Non-pigmented ciliary epithelial cell (primary cell): Measurements from ENCODE around the gene MAPK14.

Source experiments
- DNase-seq: peaks from one replicate; pipeline ENCODE4 v3.0.0-alpha.2; 2010; ENCODE audit warnings: low read depth

The MAPK14 gene

DNA sequence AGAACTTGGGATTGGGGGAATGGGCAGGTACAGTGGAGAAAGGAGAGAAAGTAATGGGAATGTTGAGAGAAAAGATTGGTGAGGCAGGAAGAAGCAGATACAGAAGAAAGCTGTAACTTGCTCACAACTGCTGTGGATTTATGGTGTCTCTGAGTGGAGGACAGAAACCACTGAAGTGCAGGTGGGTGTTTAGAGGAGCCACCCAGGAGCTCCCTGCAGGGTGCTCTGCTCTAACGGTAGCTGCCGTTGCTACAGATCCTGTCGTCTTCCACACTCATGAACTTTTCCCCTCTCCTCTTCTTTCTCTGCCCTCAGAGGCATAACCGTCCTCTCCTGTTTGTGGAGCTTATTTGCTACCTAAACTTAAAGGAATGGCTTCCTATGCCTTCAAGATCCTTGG lies 75.2 kb downstream of the MAPK14 start:
- no peak for DNase-seq

DNA sequence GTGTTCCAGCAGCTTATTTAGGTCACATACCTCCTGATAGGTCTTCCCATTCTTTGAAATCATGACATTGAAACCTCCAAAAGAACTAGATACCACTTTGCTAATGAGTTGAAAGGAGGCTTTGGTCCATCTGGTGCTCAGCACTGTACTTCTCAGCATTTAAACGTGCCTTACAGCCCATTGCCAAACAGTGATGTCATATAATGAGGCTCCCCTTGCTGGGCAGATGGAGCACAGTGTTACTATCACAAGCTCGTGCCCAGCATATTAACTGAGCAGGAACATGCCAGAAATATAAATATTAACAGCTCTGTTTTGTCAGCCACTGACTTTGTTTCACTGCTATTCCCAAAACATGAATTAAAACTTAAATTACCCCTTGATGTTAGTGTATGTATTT lies 77.2 kb downstream of the MAPK14 start:
- no peak for DNase-seq

DNA sequence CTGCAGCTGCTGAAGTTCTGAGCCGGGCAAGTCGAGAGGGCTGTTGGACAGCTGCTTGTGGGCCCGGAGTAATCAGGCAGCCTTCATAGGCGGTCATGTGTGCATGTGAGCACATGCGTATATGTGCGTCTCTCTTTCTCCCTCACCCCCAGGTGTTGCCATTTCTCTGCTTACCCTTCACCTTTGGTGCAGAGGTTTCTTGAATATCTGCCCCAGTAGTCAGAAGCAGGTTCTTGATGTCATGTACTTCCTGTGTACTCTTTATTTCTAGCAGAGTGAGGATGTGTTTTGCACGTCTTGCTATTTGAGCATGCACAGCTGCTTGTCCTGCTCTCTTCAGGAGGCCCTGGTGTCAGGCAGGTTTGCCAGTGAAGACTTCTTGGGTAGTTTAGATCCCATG lies 81.5 kb downstream of the MAPK14 start:
- DNase-seq: no peak

DNA sequence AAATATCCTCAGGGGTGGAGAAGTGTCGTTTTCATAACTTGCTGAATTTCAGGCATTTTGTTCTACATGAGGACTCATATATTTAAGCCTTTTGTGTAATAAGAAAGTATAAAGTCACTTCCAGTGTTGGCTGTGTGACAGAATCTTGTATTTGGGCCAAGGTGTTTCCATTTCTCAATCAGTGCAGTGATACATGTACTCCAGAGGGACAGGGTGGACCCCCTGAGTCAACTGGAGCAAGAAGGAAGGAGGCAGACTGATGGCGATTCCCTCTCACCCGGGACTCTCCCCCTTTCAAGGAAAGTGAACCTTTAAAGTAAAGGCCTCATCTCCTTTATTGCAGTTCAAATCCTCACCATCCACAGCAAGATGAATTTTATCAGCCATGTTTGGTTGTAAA lies 82.4 kb downstream of the MAPK14 start:
- DNase-seq: no peak

DNA sequence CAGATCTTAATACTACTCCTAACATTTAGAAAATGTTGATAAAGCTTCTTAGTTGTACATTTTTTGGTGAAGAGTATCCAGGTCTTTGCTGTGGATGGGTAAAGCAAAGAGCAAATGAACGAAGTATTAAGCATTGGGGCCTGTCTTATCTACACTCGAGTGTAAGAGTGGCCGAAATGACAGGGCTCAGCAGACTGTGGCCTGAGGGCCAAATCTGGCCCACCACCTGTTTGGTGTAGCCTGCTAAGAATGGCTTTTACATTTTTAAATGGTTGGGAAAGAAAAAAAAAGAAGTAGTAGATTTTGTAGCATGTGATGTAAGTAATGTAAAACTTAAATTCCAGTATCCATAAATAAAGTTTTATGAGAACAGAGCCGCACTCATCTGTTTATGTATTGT lies 83.3 kb downstream of the MAPK14 start:
- DNase-seq: no peak

DNA sequence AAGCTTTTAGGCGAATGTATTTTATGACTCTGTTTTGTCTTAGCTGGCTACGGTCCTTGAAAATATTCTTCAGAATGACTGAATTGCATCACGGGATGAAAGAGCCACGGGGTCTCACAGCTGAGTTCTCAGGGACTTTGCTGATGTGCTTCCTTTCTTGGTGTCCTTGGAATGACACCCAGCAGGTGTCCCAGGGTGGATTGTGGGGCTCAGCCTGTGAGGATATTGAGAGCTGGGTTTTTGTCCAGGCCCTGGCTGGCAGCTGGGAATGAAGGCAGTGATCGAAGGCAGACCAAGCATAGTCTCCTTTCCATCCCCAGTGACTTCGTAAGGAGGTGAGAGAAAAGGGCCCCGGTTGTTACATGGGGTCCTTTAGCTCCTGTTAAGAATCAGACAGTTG lies 83.9 kb downstream of the MAPK14 start:
- no peak for DNase-seq

DNA sequence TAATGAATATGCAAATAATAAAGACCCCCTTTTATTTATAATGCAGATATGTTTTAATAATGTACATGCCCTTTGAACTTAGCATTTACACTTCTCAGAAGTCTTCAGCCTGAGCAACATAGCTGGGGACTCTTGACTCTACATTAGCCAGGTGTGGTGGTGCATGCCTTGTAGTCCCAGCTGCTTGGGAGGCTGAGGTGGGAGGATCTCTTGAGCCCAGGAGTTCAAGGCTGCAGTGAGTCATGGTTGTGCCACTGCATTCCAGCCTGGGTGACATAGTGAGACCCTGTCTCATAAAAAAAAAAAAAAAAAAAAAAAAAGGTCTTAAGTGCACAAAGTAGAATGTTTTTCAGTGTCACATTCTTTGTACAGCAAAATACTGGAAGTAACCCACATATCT lies 85.4 kb downstream of the MAPK14 start:
- DNase-seq: no peak

DNA sequence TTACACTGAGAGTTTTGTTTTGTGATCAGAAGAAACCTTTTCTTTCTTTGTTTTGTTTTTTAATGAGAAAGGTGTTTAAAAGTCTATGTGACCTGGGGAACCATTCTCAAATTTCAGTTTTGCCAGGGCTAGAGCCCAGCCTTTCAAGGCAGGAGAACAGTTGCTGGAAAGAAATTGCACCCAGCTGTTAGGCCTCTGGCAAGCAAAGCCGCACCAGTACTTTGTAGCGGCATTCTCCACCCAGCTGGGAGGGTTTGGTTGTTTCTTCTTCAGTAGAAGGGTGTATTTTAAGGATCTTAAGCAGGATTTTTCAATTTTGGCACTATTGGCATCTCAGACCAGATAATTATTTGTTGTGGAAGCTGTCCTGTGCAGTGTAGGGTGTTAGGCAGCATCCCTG lies 86.1 kb downstream of the MAPK14 start:
- no peak for DNase-seq

DNA sequence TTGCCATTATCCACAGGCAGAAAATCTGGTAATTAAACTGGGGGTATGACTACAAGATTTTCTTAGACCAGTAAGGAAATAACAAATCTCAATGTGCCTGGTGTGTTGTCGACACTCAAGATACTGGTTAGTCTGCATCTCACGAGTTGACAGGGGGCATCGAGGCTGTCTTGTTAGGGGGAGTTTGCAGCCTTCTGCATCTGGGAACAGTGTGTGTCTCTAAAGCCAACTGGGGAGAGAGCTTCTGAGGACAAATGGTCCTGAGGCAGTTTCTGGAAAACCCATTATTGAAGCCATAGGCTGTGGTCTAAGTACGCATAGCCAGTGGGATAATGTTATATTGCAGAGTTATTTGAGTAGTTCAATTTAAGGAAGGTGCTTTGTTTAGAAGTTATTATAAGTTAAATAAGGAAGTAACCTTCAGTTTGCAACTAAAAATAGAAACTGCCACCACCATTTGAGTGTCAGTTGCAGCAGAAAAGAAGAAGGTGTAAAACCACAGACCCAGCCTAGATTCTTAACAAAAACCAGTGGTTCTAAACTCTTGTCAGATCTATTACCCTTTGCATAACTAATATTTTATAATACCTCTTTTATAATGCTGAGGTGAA lies 87.3 kb downstream of the MAPK14 start:
- no peak for DNase-seq

DNA sequence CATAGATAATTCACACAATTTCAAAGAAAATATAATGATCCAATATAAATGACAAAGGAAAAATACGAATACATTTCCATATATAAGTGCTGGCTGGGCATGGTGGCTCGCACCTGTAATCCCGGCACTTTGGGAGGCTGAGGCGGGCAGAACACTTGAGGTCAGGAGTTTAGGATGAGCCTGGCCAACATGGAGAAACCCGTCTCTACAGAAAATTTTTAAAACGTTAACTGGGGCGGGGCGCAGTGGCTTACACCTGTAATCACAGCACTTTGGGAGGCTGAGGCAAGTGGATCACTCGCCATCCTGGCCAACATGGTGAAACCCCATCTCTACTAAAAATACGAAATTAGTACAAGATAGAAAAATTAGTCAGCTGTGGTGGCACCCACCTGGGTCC lies 87.8 kb downstream of the MAPK14 start:
- DNase-seq: no peak

DNA sequence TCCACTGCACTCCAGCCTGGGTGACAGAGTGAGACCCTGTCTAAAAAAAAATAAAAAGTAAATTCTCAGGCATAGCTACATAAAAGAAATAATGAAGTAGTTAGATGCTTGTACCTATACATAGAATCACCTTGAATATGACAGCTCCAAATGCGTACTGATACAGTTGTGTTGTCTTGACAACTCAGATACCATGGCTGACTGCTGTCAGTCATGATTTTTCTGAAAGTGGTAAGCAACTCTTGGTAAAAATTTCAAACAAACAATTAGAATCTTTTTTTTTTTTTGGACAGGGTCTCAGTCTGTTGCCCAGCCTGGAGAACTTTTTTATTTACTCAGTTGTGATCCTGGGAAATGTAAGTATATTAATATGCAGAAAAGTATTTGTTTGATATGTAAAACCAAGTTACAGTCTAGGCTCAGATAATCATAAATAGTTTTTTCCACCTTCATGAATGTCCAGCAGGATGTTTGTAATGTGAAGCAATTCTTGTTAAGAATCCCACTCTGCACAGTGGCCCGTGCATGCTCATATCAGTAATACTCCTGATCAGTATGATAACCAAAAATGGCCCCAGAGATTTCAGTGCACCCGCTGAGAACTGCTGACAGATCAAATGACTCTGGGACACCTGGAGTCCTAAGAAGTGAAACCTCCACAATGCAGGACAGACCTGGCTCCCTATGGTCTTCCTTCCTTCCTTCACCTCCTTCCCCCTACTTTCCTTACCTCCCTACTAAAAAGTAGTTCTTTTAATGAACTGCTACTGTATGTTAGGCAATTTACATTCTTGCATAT lies 88.7 kb downstream of the MAPK14 start:
- DNase-seq: no peak

DNA sequence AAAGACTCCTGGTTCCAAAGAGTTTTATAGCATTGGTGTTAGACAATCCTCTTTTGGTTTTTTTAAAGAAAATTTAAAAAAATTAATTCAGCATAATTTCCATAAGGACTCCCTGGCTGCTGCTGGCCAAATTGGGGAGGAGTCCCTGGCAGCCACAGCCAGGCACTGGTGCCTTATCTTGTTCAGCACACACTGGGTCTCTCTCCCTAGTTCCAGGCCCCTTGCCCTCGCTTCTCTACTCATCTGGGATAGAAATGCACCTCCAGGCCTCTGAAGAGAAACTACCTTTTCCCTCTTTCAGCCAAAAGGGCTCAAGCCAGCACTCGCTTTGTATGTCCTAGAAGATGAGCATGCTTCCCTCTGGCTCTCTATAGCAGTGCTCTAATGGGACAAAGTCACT lies 89.3 kb downstream of the MAPK14 start:
- DNase-seq: no peak

DNA sequence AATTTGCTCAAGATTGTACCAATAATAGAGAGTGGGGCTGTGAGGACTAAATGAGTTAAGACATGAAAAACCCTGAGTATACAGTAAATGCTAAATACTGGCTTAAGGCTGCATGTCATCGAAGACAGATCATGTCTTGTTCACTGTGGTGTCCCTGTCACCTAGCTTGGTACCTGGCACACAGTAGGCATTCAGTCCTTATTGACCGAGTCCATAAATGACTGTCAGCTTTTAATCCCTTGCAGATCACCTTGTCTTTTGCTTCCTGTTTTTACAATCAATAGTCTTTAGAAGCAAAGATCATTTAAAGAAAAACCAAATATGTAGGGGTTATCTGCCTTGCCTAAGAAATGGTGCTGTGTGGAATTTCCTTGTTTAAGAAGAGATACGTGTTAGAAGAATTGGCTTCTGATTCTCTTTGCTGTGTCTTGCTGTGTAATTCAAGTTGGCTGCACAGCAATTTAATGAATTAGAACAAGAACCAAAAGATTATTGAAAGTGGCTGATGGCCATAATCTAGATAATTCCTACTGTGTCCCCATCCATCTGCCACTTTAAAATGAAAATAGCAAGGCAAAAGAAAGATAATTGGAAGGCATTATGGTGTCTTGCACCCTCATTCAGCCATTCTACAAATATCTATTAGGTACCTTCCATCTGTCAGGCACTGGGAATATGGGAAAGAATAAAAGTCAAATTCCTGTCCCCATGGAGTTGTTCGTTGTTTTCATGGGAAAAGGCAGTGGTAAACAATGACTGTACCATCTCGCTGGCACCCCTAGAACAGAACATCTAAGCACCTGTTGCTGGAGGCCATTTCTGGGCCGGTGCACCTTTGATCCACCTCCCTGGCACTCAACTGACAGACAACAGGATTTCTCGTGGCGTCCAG lies 90.3 kb downstream of the MAPK14 start:
- DNase-seq: no peak

DNA sequence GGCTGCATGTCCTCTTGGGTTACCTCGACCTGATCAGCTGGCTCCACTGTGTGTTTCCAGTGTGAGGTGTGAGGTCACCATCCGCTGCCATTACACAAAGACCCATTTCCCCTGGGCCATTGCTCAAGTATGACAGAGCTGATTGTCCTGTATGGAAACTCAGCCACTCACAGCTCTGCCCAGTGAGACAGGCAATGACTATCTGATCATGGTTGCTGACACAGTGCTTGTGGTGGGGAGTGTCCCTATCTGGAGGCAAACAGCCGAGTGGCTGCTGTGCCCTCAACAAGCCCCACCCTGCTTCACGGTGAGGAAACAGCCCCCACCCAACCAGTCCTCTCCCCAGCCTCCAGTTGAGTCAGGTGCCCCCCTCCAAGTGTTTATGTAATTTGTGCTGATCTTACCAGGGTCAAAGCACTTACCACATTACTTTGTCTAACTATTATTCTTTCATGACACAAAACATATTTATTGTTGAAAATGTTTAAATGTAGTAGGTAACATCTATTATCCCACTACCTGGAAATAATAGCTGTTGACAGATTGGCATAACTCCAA lies 91.0 kb downstream of the MAPK14 start:
- no peak for DNase-seq

DNA sequence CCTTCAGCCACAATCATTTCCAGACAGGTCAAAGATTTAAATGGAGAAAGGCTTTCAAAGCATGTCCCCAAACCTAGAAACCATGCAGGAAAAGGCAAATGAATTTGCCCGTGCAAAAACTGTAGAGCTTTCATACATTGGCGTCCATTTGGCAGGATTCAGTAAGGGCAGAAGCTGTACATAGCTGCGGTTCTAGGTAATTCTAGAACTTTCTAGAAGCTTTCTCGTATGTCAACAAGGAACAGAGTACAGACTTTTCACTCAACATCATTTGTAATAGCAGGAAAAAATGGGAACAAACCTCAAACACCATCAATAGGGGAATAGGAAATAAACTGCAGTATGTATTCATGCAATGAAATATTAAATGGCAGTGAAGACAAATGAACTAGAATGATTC lies 91.6 kb downstream of the MAPK14 start:
- no peak for DNase-seq

DNA sequence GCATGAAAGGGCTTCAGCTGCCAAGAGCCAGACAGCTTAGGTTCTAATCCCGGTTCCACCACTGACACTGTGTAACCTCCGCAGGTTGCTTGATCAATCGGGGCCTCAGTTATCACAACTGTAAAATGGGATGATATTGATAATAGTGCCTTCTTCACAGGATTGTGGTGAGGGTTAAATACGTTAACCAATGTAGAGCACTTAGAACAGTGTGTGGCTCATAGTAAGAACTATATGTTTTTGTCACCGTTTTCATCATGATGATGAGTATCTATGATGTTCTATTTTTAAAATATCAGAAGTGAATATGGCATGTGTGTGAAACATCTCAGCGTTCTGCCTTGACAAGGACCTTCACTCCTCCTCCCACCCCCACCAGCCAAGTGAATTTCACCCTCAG lies 92.4 kb downstream of the MAPK14 start:
- no peak for DNase-seq

DNA sequence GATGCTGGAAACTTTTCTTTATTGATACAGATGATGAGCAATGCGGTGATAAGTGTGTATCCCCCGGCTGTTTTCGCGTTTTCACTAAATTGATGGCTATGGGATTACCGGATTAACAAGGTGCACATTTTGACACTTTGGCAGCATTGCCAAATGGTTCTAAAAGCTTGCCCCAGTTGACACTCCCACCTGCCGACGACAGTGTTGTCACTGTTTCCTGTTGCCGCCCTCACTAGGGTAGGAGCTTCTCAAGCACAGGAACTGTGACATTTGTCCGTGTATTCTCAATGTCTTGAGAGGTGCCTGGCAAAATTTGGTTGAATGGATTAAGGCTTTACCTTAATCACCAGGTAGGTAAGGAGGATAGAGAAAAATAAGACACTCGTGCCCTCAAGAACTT lies 92.9 kb downstream of the MAPK14 start:
- DNase-seq: no peak

DNA sequence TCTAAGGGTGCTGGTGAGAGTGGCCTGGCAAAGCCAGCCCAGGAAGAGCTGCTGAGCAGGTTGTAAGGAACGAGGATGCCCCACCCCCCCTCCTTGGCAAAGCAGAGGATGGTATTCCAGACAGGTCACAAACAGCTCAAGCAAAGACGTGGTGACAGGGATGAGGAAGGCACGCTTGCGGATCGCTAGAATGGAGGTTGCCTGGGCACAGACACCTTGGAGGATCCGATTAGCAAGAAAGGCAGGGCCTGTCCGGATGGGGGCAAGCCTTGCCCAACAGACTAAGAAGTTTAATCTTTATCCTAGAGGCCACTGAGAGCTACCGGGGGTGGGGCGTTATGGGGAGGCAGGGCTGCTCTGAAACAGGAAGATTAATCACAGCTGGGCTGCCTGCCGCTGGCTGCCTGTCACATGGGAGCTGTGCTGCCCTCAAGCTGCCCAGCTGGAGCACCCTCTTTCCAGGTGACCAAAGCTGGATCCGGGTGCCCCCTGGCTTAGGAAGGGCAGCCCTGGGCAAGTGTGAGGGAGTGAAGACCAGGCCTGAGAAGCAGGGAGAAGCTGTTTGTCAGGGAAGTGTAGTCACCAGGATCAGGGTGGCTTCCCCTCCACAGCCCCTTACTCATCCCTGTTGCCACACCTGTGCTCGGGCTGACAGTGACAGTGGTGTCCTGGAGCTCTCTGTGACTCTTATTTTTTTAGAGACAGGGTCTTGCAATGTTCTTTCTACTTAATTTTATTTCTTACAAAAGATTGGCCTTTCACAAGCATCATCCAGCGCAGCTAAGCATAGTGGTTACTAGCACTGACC lies 93.6 kb downstream of the MAPK14 start:
- DNase-seq: no peak

DNA sequence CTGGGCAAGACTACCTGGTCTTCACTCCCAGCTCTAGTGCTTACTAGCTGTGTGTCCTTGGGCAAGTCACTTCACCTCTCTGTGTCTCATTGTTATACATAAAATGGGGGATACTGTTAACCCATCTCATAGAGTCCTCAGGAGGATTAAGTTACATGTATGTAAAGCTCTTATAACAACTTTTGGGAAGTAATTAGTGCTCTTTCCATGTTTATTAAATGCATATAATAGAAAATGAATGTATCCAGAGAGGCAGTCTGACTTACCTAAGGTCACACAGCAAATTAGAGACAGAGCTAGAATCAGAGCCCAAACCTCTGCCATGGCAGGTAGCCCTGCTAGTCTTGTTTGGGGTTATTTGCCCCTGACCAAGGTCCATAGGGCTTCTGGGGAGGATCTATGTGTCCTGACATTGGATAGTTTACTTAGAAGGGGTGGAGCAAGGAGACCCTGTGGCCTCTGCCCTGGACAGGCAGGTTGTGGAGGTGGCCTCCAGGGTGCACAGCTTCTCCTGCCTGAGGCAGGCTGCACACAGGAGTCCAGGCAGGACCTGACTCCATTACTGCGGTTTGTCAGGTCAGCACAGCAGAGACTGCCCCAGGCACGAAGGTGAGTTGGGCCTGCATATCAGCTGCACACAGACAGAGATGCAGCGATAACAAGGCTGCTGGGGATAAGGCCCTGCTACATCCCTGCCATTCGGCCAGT lies 94.3 kb downstream of the MAPK14 start:
- DNase-seq: no peak

DNA sequence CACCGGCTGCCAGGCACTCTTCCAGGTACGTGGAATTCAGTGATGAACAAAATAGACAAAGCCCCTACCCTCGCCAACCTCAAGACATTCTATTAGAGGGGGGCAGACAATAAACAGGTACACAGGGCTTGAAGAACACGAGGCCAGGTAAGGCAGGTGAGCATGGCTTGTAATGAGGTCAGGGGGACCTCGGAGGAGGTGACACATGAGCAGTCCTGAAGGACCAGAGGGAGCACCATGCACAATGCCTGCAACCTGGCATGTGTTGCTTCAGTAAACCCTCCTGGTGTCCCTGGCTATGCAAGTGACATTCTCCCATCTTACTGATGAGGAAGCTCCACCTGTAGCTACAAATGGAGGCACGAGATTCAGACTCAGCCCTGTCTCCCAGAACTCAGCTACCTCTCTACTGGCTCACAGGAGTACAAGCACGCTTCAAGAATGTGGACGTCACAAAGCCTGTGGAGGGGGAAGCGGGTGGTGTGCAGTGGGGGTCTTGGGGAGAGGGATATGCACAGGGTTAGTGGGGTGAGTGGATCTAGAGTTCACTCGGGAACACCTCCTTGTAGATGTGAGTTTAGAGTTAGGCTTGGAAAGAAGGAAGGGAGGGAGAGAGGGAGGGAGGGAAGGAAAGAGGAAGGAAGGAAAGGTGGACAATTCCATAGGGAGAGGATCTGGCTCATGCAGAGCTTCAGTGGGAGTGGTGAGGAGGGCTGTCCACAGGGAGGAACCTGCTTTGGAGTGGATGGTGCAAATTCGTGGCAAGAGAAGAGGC lies 95.1 kb downstream of the MAPK14 start:
- no peak for DNase-seq
